GM21515 (cell line): ENCODE measurements around the gene LRRC66.

Source experiments
- ATAC-seq: cut with Tn5 transposase; IDR thresholded peaks from one replicate; pipeline ENCODE4 v1.9.1; 2021; ENCODE audit not compliant: unreplicated experiment

Gene LRRC66

DNA sequence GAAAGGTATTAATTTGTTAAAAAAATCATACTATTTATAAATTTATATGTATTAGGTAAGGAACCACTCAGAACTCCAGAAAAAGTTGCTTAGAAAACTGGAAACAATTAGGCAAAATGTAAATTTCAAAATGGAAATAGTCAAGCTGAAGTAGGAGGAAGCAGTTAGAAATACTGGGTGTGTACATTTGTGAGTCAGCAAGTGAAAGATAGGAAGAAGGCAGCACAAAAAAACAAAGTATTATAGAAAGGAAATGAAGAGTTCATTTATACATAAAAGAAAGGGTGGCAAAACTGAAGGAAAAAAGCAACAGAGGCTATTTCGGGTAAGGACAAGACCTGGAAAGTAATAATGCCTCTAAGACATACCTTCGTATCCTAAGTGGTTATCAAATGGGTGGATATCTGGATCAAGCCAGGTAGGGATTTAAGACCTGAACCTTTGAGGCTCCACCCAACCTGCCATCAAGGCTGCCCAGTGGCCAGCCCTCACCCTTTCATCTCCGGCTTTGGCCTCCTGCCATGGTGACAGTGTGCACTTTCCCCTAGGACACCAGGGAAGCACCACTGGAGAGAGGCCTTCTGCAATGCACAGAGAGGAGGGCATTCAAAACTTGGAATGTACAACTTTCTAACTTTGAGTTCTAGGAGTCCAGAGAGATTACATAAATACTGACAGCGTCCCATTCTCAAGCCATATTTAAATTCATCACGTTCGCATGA is at the start of gene LRRC66:
Gene LRRC66, minus strand, starts transcription at position 428 of the 722 bp plus-strand sequence. CDS start 2,750 bp downstream, outside the sequence.
- ATAC-seq, result no peak

DNA sequence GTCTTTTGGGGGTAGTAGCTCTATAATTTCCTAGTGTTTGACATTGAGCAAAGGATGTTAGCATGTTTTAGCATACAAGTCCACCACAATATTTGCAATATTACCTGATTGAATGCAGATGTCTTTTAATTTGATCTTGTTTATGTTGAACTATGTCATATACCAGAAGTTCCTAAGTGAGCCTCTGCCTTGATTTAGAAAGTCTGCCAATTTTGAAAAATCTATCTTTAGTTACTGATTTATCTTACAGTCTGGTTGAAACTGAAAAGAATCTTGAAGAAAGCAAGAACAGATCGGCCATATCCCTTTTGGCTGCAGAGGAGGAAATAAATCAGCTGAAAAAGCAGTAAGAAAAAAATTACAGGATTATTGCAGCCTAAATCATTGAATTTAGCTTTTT is 49.4 kb upstream of the LRRC66 start:
- ATAC-seq, result no peak

DNA sequence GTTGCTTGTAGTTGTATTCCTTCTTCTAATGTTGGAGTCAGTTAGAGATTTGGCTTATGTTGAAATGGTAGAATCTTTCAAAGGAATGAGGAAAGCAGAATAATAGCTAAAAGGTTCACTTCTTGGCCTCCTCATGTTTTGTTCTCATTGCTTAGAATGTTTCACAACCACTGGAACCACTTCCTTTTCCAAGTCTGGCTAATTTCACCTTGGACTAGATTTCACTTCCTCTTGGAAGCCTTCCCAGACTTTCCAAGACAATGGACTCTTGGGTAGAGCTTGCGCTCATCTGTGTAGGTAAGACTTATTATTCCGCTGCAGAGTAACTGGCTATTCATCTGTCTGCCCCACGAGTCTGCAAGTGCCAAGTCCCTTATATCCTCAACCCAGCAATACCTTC is 39.2 kb upstream of the LRRC66 start:
- ATAC-seq, result no peak

DNA sequence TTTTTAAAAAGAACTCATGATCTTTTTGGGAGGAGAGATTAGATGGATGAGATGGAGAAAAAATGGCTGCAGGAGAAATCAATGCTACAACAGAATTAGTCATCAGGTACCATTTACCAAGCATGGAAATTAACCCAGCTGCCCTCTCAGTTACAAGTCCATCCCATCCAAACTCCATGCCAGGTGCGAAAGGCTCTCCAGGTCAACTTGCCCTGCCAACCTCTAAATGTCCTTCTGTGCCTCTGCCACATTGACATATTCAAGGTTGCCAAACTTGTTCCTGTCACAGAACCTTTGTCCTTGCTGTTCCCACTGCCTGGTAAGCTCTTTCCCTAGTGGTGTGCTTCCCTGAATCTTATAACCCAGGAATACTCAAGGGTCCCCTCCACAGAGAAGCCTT is 38.1 kb upstream of the LRRC66 start:
- no peak for ATAC-seq

GRCh38 chr4:52057196-52057595 is 37.0 kb upstream of the LRRC66 start:
- ATAC-seq, result no peak

DNA sequence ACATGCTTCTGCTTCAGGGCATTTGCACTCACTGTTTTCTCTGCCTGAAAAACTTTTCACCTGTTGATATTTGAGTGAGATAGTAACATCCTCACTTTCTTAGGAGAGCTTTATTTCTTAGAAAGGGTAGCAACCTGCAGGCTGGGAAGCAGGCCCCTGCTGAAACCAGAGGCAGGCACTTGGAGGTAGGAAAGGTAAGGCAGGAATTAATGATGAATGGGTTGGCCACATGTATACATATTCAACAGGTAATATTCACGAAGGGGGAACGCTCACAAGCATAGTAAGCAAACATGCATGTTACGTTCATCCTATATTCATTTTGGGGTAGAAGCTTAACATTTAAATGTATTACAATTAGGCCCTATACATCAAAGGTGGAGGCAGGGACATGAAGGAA is 34.1 kb upstream of the LRRC66 start:
- no peak for ATAC-seq

DNA sequence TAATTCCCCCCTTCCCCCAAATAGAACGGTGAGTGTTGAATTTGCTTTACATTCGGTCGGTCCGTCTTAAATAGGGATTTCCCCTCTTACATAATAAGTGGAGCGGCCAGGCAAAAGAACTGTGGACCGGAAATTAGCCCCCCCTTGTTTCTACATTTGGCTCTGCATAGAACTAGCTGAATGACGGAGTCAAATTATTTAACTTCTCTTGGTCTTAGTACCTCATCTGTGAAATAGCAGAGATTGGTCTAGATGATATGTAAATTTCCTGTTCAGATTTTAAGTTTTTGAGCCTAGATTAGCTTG is 32.3 kb upstream of the LRRC66 start:
- ATAC-seq, result peak; percentile 72

DNA sequence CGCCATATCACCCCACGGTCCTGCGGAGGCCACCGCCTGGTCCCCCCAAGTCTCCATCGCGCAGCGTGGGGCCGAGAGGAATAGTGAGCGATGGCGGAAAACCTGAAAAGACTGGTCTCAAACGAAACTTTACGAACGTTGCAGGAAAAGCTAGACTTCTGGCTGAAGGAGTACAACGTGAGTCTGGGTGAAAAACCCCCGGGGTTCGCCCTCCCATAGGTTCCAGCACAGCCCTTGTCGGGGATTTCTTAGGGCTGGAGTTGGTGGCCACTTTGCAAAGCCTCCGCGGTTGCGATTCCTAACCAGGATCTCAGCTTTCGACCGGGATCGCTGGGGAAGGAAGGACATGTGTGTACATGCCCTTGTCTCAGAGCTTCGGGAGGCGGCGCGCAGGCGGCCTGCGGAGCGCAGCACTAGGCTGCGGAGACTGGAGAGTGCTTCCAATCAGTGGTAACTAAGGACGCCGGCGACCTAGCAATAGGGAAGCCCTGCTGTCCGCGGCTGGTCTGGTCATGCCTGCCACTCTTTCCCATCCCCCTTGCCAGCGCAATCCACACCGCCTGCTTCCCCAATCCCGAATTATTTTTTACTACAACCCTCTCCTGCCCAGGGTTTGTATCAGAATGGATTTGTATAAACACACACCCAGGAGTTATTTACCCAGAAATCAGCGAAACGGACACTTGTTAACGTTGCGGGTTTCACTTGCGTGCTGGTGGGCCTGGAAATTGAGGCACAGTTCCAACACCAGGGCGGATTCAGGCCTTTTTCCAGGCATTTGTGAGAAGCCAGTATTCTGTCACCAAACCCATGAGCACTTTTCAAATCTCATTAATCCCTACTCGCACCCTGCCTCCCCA is 31.7 kb upstream of the LRRC66 start:
- peak; percentile 58 for ATAC-seq

- peak; percentile 40 for ATAC-seq
These were observed 31.1 kb upstream of the LRRC66 start, which contains the start of gene SPATA18 for GRCh38 chr4:52051213-52051614. Gene SPATA18, plus strand, starts transcription at chr4:52051304. Its CDS starts 401 bp downstream, at chr4:52051705.

- ATAC-seq, result no peak
These were observed 29.1 kb upstream of the LRRC66 start for GRCh38 chr4:52049266-52049665.

- ATAC-seq, result no peak
These were observed 24.9 kb upstream of the LRRC66 start for GRCh38 chr4:52045028-52045427.

DNA sequence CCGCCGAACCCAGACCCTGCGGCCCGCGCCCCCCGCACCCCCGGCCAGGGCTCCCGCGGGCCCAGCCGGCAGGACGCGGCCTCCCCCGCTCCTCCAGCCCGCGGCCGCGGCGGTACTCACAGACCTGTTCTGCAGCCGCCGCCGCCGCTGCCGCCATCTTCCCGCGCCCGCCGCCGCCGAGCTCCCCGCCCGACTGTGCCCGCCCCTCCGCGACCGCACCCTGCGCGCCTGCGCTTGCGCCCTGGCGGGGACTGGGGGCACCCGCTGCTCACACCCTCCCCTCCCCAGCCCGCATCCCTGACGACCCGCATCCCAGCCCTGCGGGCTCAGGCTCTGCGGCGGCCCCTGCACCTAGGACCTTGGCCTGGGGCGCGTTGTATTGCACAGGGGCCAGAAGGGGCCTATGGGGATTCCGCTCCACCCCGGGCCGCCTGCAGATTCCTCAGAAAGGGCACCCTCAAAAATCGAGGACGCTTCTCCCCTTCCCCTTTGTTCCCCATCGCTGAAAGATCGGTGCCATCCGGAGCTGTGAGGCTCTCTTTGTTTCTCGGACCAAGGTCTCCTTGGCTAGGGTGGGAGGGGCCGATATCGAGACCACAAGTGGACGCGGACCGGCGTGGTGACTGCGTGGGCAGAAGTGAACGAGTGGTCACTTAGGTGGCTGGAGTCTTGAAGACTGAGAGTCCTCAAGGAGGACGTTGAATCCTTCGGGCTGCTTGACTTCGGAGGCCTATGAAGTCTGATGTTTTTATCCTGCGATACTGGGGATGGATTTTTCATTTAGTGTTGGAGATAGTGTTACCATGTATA is 18.1 kb upstream of the LRRC66 start, which contains the start of gene SGCB:
Gene SGCB, minus strand, starts transcription at position 197 of the 810 bp plus-strand sequence. Its CDS starts 40 bp downstream, at position 157.
- peak; percentile 95 for ATAC-seq

- ATAC-seq, result peak; percentile 52
These were observed 17.5 kb upstream of the LRRC66 start for GRCh38 chr4:52037689-52038102.

DNA sequence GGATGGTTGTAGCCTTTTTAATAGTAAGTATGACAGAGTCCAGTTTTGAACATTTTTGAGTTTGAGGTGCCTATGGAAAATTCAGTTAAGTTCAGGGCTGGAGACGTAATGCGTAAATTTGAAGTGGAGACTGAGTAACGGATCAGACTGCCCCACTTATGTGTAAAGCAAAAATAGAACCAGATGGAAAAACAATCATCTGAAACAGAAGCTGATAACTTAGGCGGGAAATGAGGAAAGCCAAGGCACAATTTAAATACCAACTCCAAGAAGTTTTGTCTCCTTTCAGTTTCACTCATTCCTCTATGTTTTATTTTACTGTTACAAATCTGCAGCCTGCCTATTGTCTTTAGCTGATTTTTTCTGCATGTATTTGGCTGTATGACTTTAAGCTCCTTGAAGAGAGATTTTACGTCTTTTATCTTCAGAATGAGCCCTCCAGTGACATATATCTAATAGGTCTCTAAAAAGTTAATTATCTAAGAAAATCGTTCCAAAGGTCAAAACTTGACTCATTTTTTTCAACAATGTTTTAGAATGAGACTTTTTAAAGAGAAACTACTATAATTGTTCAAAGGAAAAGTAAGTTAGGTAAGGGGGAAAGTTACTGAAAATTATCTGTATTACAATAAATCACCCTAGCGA is 16.8 kb upstream of the LRRC66 start:
- no peak for ATAC-seq

GRCh38 chr4:52035190-52035589 is 15.0 kb upstream of the LRRC66 start:
- no peak for ATAC-seq

DNA sequence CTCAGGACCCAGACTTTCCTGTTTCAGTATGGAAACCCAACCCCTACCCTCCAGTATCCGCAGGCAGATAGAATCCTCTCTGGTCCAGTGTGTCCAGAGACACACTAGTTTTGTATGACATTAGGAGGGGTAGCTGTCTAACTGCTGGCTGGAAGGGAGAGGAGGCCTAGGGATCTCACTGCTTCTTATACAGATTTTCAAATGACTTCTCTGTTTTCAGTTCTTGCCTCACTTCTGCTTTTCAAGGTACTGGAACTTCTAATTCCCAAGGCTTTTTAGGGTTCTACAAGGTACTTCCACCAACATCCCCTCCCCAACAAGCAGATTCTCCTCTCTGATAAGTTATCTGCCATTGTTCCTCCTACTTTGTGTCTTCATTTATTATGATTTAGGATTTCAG is 11.8 kb upstream of the LRRC66 start:
- ATAC-seq, result no peak

DNA sequence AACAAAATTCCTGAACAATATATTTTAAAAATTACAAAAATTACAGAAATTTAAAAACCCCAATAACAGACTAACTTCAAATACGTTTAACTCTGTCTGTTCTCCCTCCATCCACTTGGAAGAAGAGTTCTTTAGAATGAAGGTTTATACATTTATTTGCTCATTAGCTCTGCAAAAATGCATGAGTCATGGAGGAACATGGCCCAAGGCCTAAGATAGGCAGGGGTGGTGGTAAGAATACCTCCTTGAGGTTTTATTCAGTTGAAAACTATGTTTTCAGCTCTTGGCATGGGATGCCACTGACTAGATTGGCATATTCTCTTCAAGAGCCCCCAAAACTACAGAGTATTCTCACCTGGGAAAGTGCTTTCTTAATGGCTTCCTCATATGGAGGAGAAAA is 8.8 kb upstream of the LRRC66 start:
- no peak for ATAC-seq

- ATAC-seq, result no peak
These were observed 2.3 kb downstream of the LRRC66 start for GRCh38 chr4:52017814-52018213.

DNA sequence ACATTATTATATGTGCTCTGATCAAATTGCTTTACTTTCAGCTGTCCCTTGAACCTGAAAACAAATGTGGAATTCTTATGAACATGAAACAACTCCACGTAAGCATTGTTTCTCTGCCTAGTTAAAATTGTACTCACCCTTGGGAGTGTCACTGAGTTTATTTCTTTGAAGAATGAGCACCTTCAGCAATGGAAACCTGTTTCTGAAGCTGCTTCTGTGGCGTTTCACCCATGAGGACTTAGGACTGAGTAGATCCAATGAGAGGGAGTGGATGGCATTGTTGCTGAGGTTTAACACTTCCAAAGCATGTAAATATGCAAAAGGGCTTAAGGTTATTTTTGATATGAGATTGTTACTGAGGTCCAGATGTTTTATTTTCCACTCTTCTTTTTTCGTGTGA is 3.2 kb downstream of the LRRC66 start:
- no peak for ATAC-seq

GRCh38 chr4:52015366-52015765 is 4.8 kb downstream of the LRRC66 start:
- no peak for ATAC-seq

- no peak for ATAC-seq
These were observed 5.3 kb downstream of the LRRC66 start for GRCh38 chr4:52014903-52015302.
